Subcutaneous adipose tissue (tissue), 4 donors: ENCODE measurements around the gene ANXA2R. TPM values are rescaled to one million over a fixed set of nuclear protein-coding genes. Genes with fewer than 3 reads are reported as not detected.

Experiments
- total RNA-seq, 4 donors: library from RNA; depleted of rRNA; stranded (reverse); fragments of >200 nt; gene quantifications; one replicate each; pipeline ENCODE4 v1.1.0, GENCODE V29; 2016
- TF ChIP-seq, protein P1 (sequence below): fragments of 450-650 bp; IDR thresholded peaks from one replicate; pipeline ENCODE4 v1.5.1; 2016; ENCODE audit warnings: low read depth, mild to moderate bottlenecking, control low read depth, antibody characterized with exemption, moderate library complexity

The ANXA2R gene
- total RNA-seq, 4 donors from 2014 or later = 1.3 to 6.4 (median 4.2) TPM

DNA sequence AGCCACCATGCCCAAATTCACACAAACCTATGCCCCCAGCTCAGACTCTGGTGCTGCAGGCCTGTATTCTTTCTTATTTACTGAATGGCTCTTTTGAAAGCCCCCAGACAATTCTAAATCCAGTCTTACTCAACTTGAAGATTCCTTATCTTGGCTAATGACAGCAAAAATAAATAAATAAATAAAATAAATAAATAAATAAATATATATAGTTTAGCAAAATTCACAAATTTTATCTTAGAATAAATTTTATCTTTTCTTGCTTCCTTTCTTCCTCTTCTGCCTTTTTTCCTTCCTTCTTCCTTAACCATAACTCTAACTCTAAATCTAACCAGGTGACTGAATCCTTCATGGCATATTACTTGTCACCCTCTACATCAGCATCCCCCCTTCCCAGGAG, 25.6 kb downstream of the ANXA2R start:
- TF ChIP-seq, protein P1, sequence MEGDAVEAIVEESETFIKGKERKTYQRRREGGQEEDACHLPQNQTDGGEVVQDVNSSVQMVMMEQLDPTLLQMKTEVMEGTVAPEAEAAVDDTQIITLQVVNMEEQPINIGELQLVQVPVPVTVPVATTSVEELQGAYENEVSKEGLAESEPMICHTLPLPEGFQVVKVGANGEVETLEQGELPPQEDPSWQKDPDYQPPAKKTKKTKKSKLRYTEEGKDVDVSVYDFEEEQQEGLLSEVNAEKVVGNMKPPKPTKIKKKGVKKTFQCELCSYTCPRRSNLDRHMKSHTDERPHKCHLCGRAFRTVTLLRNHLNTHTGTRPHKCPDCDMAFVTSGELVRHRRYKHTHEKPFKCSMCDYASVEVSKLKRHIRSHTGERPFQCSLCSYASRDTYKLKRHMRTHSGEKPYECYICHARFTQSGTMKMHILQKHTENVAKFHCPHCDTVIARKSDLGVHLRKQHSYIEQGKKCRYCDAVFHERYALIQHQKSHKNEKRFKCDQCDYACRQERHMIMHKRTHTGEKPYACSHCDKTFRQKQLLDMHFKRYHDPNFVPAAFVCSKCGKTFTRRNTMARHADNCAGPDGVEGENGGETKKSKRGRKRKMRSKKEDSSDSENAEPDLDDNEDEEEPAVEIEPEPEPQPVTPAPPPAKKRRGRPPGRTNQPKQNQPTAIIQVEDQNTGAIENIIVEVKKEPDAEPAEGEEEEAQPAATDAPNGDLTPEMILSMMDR = no peak

DNA sequence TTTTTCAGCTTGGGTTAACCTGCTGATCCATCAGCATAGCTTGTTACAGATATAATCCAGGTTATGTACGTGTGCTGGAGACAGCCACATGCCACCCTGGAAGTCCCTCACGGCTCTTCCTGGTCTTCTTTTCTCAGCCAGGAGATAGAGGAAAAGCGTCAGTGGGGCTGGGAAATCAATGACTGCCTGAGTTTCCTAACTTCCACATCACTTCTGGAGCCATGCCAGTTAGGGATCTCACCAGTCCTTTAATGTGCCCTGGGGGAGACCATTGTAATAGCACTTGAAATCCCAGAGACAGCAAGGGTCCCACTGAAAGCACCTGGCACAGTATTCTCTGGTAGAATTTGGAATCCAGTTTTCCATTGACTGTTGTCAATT, 29.2 kb downstream of the ANXA2R start:
- TF ChIP-seq, protein P1 = no peak

DNA sequence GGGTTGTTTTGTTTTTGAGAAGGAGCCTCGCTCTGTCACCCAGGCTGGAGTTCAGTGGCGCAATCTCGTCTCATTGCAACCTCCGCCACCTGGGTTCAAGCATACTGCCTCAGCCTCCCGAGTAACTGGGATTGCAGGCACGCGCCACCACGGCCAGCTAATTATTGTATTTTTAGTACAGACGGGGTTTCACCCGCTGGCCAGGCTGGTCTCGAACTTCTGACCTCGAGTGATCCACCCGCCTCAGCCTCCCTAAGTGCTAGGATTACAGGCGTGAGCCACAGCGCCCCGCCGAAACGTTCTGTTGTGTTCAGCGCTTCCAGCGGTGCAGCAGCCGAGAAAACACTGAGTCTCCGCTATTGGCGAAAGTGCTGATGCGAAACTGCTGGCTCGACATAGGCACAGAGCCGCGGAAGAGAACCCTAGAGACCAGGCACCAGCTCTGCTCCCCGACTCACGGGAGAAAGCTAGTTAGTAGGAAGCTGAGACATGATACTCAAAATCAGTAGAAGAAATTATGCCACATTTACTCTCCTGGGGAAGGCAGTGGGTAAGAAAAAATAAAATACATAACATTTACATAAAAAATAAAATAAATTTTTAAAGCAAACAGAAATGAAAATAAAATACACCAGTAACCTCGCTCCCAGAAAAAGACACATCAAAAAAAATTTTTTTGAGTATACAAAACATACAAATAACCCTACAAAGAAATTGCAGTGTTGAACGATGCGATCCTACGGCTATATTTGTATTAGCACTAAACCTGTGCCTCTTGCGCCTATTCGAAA, 31.6 kb downstream of the ANXA2R start:
- TF ChIP-seq, protein P1 = no peak

DNA sequence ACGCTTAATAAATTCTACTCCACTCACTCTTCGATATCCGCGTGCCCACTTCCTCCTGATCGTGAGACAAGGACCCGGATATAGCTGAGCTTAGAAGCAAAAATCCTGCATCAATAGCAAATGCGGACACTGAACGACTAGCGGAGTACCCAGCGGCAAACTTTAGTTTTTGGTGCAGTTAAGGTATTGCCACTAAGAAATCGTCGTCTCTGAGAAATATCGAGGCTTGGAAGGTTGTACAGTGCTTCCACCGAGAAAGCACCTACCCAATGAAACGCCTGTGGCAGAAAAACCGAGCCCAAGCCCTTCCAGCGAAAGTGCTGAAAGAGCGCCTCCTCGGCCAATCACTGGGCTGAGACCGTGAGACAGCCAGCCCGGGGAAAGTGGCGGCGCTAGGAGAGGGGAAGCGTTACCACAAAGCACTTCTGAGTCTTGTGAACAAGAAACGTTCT, 32.2 kb downstream of the ANXA2R start:
- TF ChIP-seq, protein P1 = no peak

DNA sequence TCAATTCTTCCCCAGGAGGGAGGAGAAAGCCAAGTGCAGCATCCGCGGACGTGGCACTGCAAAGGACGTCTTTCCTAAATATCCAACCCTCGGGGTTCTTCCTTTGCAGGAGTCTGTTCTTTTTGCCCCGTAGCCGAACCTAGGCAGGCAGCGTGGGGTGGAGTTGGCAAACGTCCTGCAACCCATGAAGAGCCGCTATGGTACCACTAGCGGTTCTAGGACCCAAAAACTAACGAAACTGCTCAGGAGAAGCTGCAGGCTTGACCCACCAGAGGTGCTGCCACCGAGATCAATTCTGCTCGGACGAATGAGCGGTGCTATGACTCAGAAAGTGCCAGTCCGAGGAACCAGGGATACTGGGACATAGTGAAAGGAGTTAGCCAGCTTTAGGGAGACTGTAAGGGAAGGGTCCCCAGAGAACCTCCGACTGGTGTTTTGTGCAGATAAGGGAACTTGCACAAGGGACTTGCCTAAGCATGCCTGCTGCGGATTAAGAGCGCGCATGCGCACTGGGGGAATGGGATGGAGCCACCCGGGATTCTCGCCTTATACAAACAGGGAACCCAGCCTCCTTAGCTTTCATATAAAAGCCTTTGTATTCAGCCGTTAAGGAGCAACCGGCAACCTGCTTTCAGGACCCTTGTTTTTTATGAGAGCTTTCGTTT, 32.7 kb downstream of the ANXA2R start:
- TF ChIP-seq, protein P1 = no peak

DNA sequence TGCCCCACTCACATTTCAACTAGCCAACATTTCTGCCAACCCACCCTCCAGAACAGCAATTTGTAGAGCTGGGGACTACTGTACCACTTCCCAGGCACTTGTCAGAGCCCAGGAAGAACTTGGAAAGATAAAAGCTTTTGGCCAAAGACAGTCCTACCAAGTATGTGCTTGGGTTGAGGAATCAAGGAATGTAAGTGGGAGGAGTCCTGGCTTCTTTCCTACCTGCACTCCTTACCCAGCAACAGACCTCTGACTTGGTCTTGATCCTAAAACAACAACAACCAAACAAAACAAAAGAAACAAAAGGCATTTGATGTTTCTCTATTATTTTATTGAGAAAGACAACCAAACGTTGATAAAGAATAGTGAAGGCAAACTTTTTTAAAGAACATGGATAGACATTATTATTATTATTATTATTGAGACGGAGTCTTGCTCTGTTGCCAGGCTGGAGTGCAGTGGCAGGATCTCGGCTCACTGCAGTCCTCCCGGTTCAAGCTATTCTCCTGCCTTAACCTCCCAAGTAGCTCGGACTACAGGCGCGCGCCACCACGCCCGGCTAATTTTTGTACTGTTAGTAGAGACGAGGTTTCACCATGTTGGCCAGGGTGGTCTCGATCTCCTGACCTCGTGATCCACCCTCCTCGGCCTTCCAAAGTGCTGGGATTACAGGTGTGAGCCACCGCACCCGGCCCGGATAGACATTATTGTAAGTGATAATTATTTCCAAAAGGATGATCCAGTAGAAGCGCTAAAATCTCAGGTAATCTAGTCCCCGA, 33.5 kb downstream of the ANXA2R start:
- TF ChIP-seq, protein P1 = no peak

DNA sequence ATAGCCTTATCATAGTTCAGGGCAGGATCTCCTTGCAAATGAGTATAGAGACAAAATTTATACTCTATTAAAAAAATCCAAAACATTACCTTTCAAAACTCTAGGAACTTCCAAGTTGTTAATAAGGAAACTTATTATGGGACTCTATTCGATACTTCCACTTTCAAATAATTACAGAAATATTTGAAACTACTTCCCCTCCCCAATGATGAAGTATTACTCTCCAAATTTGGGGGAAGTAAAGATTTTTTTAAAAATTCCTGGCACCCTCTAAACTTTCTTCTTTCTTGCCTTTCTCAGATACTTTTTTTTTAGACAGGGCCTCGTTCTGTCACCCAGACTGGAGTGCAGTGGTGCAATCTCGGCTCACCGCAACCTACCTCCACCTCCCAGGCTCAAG, 35.1 kb downstream of the ANXA2R start:
- TF ChIP-seq, protein P1 = no peak
